ENCODE data around the gene MRPL47.
A peak's percentile ranks its signal among the peaks of the same experiment; 100 is the strongest.

- peak; percentile 40 to 83 (median 67) for TF ChIP-seq CTCF (IDR thresholded peaks at IDR 0.05)
- TF ChIP-seq POLR2A (IDR thresholded peaks at IDR 0.05) = peak in 1 of 2 donors; percentile 20
These were observed 41.1 kb downstream of the MRPL47 start for GRCh38 chr3:179563271-179563783.
